HL-60 (cell line): ENCODE results near the gene ACOX2.

Experiments used
- GABPA ChIP-seq: IDR thresholded peaks from 2 replicates; pipeline ENCODE4 v1.6.1; 2012; ENCODE audit warnings: low read depth
- POLR2AphosphoS5 ChIP-seq: IDR thresholded peaks from 2 replicates; pipeline ENCODE4 v1.6.1; 2012; ENCODE audit warnings: low read depth
- REST ChIP-seq: IDR thresholded peaks from 2 replicates; pipeline ENCODE4 v1.6.1; 2012; ENCODE audit warnings: low read depth; ENCODE audit not compliant: insufficient replicate concordance
- TF ChIP-seq, protein P1 (sequence below): IDR thresholded peaks from one replicate; pipeline ENCODE4 v1.5.1; 2011; ENCODE audit warnings: low read length, control low read depth, inconsistent platforms; ENCODE audit not compliant: insufficient read depth

DNA sequence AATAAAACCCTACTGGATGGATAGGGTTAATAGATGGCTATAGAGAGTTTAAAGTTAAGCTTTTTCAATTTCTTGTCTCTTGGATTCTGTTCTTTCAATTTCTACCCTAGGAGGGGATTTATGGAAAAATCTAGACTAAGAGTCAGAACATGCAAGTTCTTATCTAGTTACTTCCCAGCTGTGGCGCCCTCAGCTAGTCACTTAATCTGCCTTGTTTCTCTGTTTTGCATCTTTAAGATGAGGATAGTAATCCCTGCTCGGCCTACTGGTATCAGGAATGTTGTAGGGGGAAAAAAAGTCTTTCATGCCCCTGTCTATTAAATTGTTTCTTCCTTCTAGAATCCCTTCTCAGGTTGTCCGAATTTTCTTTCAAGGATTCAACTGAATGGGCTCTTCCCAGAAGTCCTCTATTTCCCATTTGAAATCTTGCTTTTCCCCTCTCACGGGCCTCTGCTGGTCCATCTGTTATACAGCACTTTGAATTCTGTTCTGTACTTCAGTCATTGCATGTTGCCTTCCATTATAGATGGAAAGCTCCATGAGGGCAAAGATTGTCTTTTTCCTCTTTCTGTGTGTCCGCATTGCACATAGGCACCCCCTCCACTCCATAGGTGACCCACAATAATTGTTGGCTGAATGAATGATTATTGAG, 40.7 kb downstream of the ACOX2 start:
- TF ChIP-seq, protein P1, sequence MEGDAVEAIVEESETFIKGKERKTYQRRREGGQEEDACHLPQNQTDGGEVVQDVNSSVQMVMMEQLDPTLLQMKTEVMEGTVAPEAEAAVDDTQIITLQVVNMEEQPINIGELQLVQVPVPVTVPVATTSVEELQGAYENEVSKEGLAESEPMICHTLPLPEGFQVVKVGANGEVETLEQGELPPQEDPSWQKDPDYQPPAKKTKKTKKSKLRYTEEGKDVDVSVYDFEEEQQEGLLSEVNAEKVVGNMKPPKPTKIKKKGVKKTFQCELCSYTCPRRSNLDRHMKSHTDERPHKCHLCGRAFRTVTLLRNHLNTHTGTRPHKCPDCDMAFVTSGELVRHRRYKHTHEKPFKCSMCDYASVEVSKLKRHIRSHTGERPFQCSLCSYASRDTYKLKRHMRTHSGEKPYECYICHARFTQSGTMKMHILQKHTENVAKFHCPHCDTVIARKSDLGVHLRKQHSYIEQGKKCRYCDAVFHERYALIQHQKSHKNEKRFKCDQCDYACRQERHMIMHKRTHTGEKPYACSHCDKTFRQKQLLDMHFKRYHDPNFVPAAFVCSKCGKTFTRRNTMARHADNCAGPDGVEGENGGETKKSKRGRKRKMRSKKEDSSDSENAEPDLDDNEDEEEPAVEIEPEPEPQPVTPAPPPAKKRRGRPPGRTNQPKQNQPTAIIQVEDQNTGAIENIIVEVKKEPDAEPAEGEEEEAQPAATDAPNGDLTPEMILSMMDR: no peak
- TF ChIP-seq REST (no peak), POLR2AphosphoS5 (no peak), GABPA (no peak)
